Measurements from ENCODE around the gene GABARAPL1.
"Not testable (repeated sequence)": the region's sequence is repeated elsewhere in the genome, so short reads cannot be mapped to it uniquely, and the experiment has no call there.

Gene GABARAPL1

DNA sequence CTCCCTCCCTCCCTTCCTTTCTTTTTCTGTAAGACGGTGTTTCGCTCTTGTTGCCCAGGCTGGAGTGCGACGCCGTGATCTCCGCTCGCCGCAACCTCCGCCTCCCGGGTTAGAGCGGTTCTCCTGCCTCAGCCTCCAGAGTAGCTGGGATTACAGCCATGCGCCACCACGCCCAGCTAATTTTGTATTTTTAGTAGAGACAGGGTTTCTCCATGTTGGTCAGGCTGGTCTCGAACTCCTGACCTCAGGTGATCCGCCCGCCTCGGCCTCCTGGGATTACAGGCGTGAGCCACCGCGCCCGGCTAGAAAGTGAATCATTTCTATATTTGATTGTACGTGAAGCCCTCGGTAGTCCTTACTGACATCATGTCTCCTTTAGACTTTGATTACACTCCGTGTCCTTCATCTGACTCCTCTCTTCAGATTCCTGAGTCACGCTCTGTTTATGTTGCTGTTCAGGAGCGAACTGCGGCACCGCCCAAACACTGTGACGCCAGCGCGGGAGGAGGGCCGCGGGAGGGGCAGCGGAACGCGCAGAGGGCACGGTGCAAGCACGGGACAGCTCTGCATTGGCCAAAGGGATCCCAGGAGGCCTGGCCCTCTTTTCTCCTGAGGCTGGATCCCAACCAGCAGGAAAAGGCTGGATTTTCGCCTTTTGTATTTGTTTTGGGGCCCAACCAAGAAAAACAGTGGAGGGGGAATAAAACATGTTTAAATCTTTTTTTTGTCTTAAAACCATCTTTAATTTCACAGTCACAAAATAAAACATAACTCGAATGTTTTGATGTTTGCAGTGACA lies 538 bp upstream of the GABARAPL1 start:
- peak overlapping the region; percentile 29 to 90 for H3K4me3 ChIP-seq (replicated peaks in 1 of 2; ENCODE audit: low read depth in 2 of 2, low read length in 2 of 2)
- TF ChIP-seq, protein P1, sequence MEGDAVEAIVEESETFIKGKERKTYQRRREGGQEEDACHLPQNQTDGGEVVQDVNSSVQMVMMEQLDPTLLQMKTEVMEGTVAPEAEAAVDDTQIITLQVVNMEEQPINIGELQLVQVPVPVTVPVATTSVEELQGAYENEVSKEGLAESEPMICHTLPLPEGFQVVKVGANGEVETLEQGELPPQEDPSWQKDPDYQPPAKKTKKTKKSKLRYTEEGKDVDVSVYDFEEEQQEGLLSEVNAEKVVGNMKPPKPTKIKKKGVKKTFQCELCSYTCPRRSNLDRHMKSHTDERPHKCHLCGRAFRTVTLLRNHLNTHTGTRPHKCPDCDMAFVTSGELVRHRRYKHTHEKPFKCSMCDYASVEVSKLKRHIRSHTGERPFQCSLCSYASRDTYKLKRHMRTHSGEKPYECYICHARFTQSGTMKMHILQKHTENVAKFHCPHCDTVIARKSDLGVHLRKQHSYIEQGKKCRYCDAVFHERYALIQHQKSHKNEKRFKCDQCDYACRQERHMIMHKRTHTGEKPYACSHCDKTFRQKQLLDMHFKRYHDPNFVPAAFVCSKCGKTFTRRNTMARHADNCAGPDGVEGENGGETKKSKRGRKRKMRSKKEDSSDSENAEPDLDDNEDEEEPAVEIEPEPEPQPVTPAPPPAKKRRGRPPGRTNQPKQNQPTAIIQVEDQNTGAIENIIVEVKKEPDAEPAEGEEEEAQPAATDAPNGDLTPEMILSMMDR (IDR thresholded peaks at IDR 0.05; ENCODE audit: low read depth, low read length), result no peak
- peak; percentile 99 to 100 for DNase-seq (ENCODE audit: low read depth in 2 of 2)

DNA sequence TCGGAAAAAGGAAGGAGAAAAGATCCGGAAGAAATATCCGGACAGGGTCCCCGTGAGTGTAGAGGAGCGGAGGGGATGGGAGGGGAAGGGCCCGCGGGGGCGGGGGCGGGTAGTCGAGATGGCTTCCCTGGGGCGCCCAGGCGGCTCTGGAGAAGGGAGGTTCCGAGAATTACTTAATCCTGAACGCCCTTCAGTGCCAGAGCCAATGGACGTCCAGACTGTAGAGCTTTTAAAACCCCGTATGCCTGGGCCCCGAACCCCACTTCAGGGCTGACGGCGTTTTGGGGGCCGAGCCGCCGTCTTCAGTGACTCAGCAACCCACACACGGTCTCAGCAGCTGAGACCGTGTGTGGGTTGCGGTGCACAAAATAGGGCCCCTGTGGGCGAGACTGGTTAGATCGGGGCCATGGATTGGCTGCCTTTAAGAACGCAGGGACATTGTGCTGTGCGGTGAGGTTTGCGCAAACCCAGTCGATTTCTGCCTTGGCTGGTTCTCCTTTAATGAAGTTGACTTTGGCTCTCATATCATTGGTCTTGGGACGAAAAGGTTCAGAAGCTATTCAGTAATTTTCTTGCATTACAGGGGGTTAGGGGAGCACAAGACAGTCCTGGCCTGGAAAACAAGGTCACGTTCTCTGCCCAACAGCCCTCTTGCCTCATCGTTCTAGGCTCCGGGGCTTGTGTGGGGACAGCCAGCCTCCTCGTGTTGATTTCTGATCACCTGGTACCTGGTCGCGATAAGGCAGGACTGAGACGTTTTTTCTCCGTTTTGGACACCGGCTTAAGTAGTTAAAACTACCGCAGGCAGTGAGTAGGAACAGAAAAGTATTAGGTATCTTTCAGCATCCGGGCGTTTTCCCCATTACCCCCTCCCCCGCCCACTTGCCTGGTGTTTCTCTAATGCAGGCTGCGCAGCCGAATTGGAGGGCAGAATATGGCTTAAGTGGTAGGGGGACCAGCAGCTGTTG lies 775 bp downstream of the GABARAPL1 start:
- TF ChIP-seq, protein P1 (IDR thresholded peaks at IDR 0.05; ENCODE audit: low read depth, low read length), result no peak
- peak overlapping the region; percentile 90 to 92 for H3K4me3 ChIP-seq (replicated peaks in 1 of 2; ENCODE audit: low read depth in 2 of 2, low read length in 2 of 2)
- DNase-seq (ENCODE audit: low read depth in 2 of 2), result peak; percentile 91

DNA sequence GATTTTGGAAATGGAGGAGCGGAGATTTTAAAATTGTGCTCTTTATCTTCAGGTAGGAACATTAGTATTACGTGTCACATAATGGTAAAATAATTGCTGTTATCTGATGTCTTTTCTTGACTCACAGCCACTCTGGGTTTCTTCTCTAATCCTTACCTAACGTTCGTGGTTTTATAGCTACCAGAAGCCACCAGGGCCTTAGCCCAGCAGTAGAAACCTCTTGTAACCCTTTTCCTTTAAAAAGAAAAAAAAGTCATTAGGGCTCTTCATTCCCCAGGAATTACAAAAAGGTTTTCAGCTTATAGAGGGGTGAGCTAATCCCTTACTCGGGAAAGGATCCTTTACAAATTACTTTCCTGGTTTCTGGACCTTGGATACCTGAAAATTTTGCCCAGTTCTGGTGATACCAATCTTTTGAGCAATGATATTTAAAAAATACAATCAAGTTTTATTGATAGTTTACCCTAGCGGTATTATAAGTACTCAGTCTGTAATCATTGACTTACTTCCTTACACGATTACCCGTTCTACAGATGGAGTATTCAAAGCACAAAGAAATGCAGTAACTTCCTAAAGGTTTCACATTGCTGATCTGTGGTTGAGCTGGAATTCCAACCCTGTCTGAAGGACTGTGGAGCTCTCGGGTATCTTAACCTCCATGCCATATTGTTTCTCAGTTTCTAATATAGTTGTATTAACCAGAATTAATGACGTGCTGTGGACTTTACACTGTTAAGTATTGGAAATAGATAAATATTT lies 1.6 kb downstream of the GABARAPL1 start:
- TF ChIP-seq, protein P1 (IDR thresholded peaks at IDR 0.05; ENCODE audit: low read depth, low read length), result no peak
- peak overlapping the region; percentile 90 to 92 for H3K4me3 ChIP-seq (replicated peaks in 1 of 2; ENCODE audit: low read depth in 2 of 2, low read length in 2 of 2)
- DNase-seq (ENCODE audit: low read depth in 2 of 2), result peak; percentile 60 to 67

DNA sequence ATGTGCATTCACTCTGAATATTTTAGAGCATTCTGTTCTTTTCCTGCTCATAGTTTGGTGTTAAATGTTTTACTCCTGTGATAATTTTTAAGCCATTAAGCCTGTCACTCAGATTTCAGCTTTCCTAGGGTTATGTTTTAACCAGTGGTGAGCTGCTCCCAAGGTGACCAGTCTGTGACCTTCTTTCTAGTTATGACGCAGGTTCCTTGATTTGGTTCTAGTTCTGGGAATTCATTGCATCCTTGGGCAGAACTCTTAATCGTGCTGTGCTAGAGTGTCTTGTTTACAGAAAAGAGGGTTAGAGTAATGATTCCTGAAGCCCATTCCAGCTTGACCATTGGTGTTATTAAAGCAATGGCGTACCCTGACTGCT lies 2.2 kb downstream of the GABARAPL1 start:
- TF ChIP-seq, protein P1 (IDR thresholded peaks at IDR 0.05; ENCODE audit: low read depth, low read length), result no peak
- peak; percentile 27 for DNase-seq (ENCODE audit: low read depth in 2 of 2)
- H3K4me3 ChIP-seq (replicated peaks in 1 of 2; ENCODE audit: low read depth in 2 of 2, low read length in 2 of 2), result peak overlapping the region; percentile 90 to 92

DNA sequence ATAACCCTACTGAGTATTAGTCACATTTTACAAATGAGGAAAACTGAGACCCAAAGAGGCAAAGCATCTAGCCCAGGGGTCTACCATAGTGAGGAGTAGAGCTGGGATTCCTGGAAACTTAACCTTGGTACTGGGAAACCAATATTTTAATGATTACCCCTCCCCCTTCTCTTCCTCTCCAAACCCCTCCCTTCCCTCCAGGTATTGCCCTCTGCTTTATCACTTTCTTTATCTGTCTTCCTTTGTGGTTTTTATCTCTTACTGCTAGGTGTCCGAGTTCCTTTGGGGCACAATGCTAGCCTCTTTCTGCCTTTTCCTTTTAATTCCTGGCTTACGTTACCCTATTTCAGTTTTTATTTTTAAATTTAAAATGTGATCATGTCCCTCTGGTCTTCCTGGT lies 2.8 kb downstream of the GABARAPL1 start:
- H3K4me3 ChIP-seq (replicated peaks in 1 of 2; ENCODE audit: low read depth in 2 of 2, low read length in 2 of 2), result peak overlapping the region in 1 of 2 donors; percentile 90
- no peak for DNase-seq (ENCODE audit: low read depth in 2 of 2)

DNA sequence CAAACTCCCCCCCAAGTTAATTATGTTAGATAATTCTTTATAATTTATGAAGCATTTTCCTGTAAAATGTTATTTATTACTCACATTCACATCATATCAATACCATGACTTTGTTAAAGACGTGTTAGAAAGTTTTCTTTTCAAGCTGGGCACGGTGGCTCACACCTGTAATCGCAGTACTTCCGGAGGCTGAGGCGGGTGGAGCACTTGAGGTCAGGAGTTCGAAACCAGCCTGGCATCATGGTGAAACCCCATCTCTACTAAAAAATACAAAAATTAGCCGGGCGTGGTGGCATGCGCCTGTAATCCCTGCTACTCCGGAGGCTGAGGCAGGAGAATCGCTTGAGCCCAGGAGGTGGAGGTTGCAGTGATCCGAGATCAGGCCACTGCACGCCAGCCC lies 3.3 kb downstream of the GABARAPL1 start:
- not testable (repeated sequence) for H3K4me3 ChIP-seq (replicated peaks in 1 of 2; ENCODE audit: low read depth in 2 of 2, low read length in 2 of 2); DNase-seq (ENCODE audit: low read depth in 2 of 2)

More for the DNA sequence above, 2.8 kb downstream of the GABARAPL1 start:
- TF ChIP-seq, protein P1 (IDR thresholded peaks at IDR 0.05; ENCODE audit: low read depth, low read length), result no peak

Data from cardiac fibroblast (primary cell).